DLD1 (cell line): Measurements from ENCODE around the gene DUSP5.

ENCODE experiments used
- in situ Hi-C: cut with HindIII; loops from 2 replicates; pipeline ENCODE4 v1.10.0; 2017; ENCODE audit warnings: low sequenced_read_pairs

Gene DUSP5

GRCh38 chr10:110535958-110536891, 38.5 kb downstream of the DUSP5 start:
- in situ Hi-C loops: no loop called here

- in situ Hi-C loops: no loop called here
Measured at GRCh38 chr10:110539091-110539490, 41.4 kb downstream of the DUSP5 start.

- in situ Hi-C loops: no loop called here
Measured at GRCh38 chr10:110540031-110540430, 42.3 kb downstream of the DUSP5 start.

GRCh38 chr10:110544958-110545537, 47.3 kb downstream of the DUSP5 start:
- in situ Hi-C loops: loop anchor here (5.0 kb wide), 1 partner anchor 133 kb away; no protein-coding TSS in a partner anchor

GRCh38 chr10:110546077-110546476, 48.4 kb downstream of the DUSP5 start:
- in situ Hi-C loops: loop anchor here (5.0 kb wide), 1 partner anchor 134 kb away; no protein-coding TSS in a partner anchor

- in situ Hi-C loops: loop anchor here (5.0 kb wide), 1 partner anchor 134 kb away; no protein-coding TSS in a partner anchor
Measured at GRCh38 chr10:110546499-110547110, 48.9 kb downstream of the DUSP5 start.

GRCh38 chr10:110547139-110547761, 49.5 kb downstream of the DUSP5 start:
- in situ Hi-C loops: loop anchor here (5.0 kb wide), 1 partner anchor 135 kb away; no protein-coding TSS in a partner anchor

GRCh38 chr10:110548002-110548401, 50.3 kb downstream of the DUSP5 start:
- in situ Hi-C loops: loop anchor here (5.0 kb wide), 1 partner anchor 136 kb away; no protein-coding TSS in a partner anchor

- in situ Hi-C loops: loop anchor here (5.0 kb wide), 1 partner anchor 137 kb away; no protein-coding TSS in a partner anchor
Measured at GRCh38 chr10:110549211-110549610, 51.5 kb downstream of the DUSP5 start.

GRCh38 chr10:110553905-110554304, 56.2 kb downstream of the DUSP5 start:
- in situ Hi-C loops: no loop called here

- in situ Hi-C loops: no loop called here
Measured at GRCh38 chr10:110556296-110556695, 58.6 kb downstream of the DUSP5 start.

- in situ Hi-C loops: no loop called here
Measured at GRCh38 chr10:110556969-110557601, 59.4 kb downstream of the DUSP5 start.

GRCh38 chr10:110558041-110558440, 60.3 kb downstream of the DUSP5 start:
- in situ Hi-C loops: no loop called here

GRCh38 chr10:110560012-110560411, 62.3 kb downstream of the DUSP5 start:
- in situ Hi-C loops: loop anchor here (5.0 to 10.0 kb wide), 2 partner anchors 223 to 265 kb away; no protein-coding TSS in a partner anchor
